T47D (cell line): ENCODE results near the gene HSF2.
A peak's percentile ranks its signal among the peaks of the same experiment; 100 is the strongest.

Source experiments
- DNase-seq, 2 experiments: peaks; one replicate each; pipeline versions ENCODE4 v3.0.0 to v3.0.0-alpha.2; 2011 to 2012; ENCODE audit warnings: low read depth in 1 of 2, low spot score in 1 of 2
- JUND ChIP-seq: IDR thresholded peaks from 2 replicates; pipeline ENCODE4 v1.6.1; 2012; ENCODE audit warnings: low read depth
- in situ Hi-C: cut with HindIII; loops from 2 replicates; pipeline ENCODE4 v1.10.0; 2016; ENCODE audit warnings: low sequenced_read_pairs, low pct_unique_long_range_greater_than_20kb

Gene HSF2

GRCh38 chr6:122381494-122382265 lies 17.8 kb upstream of the HSF2 start:
- peak in 1 of 2 experiments; percentile 65 for DNase-seq
- no peak for TF ChIP-seq JUND
- in situ Hi-C loops = no loop called here

- in situ Hi-C loops = no loop called here
- DNase-seq = no peak
- no peak for TF ChIP-seq JUND
These were observed 13.4 kb upstream of the HSF2 start for GRCh38 chr6:122385857-122386612.

- in situ Hi-C loops = no loop called here
- TF ChIP-seq JUND = no peak
- DNase-seq = no peak
These were observed 10.5 kb upstream of the HSF2 start for GRCh38 chr6:122388945-122389344.

GRCh38 chr6:122389704-122390372 lies 9.6 kb upstream of the HSF2 start:
- no peak for DNase-seq
- in situ Hi-C loops = no loop called here
- no peak for TF ChIP-seq JUND

- no peak for DNase-seq
- in situ Hi-C loops = no loop called here
- TF ChIP-seq JUND = no peak
These were observed 6.7 kb upstream of the HSF2 start for GRCh38 chr6:122392564-122393350.

GRCh38 chr6:122393351-122393896 lies 6.0 kb upstream of the HSF2 start:
- no peak for DNase-seq
- TF ChIP-seq JUND = no peak
- in situ Hi-C loops = no loop called here

GRCh38 chr6:122394016-122394415 lies 5.4 kb upstream of the HSF2 start:
- no peak for TF ChIP-seq JUND
- DNase-seq = no peak
- in situ Hi-C loops = no loop called here

GRCh38 chr6:122399055-122399347 lies 451 bp upstream of the HSF2 start:
- no peak for TF ChIP-seq JUND
- in situ Hi-C loops = no loop called here
- no peak for DNase-seq

GRCh38 chr6:122400121-122400450 lies 634 bp downstream of the HSF2 start:
- no peak for DNase-seq
- in situ Hi-C loops = no loop called here
- no peak for TF ChIP-seq JUND

GRCh38 chr6:122400462-122401089 lies 1.1 kb downstream of the HSF2 start:
- in situ Hi-C loops = no loop called here
- no peak for DNase-seq
- no peak for TF ChIP-seq JUND

GRCh38 chr6:122401104-122401503 lies 1.7 kb downstream of the HSF2 start:
- TF ChIP-seq JUND = no peak
- no peak for DNase-seq
- in situ Hi-C loops = no loop called here

- in situ Hi-C loops = no loop called here
- no peak for DNase-seq
- no peak for TF ChIP-seq JUND
These were observed 5.0 kb downstream of the HSF2 start for GRCh38 chr6:122404444-122404843.
